ENCODE measurements around the gene RAB44.

The RAB44 gene

DNA sequence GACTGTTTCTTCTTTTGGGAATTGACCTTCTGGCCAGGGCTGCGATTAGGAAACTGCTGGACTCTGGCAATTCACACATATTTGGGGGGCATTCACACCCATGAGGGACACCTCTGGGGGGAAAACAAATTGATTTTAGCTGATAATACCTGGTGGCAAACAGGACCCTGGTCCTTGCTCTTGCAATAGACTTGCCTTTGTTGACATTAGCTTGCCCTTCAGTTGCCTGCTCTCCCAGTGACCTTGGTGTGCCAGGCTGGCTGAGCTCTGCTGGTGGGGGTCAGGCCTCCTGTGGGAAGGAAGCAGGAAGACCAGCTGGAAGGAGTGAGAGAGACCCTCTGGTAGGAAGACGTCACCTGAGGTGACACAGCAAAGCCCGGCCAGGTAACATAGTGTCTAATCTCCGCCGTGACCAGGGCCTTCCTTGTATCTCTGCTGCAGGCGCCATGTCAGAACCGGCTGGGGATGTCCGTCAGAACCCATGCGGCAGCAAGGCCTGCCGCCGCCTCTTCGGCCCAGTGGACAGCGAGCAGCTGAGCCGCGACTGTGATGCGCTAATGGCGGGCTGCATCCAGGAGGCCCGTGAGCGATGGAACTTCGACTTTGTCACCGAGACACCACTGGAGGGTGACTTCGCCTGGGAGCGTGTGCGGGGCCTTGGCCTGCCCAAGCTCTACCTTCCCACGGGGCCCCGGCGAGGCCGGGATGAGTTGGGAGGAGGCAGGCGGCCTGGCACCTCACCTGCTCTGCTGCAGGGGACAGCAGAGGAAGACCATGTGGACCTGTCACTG, 13.8 kb upstream of the RAB44 start:
- H3K36me3 ChIP-seq (ENCODE audit: control insufficient read depth, insufficient read depth, low read length) = peaks cover 10% of the 10 kb centered on the region
- H3K4me1 ChIP-seq (ENCODE audit: control insufficient read depth, insufficient read depth, low read length) = no peaks in the 10 kb centered on the region
- H3K4me3 ChIP-seq (ENCODE audit: low read depth, low read length) = no peak overlapping the region
- peaks cover 9% of the 10 kb centered on the region for H3K27me3 ChIP-seq (ENCODE audit: control insufficient read depth, insufficient read depth, low read length)
- H3K9ac ChIP-seq (ENCODE audit: low read depth, low read length) = no peak overlapping the region
- H3K9me3 ChIP-seq (ENCODE audit: control insufficient read depth, insufficient read depth, low read length) = no peaks in the 10 kb centered on the region

DNA sequence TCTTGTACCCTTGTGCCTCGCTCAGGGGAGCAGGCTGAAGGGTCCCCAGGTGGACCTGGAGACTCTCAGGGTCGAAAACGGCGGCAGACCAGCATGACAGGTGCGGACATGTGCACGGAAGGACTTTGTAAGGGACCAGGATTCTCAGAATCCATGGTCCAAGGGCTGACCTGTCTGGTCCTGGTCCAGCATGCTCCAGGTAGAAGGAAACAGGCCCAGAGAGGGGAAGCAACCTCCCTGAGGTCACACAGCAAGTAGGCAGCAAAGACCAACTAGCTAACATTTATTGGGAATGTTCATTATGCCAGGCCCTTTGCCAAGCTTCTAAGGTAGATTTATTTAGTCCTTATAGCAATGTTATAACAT, 13.2 kb upstream of the RAB44 start:
- no peaks in the 10 kb centered on the region for H3K4me1 ChIP-seq (ENCODE audit: control insufficient read depth, insufficient read depth, low read length)
- H3K27me3 ChIP-seq (ENCODE audit: control insufficient read depth, insufficient read depth, low read length) = peaks cover 4% of the 10 kb centered on the region
- peaks cover 10% of the 10 kb centered on the region for H3K36me3 ChIP-seq (ENCODE audit: control insufficient read depth, insufficient read depth, low read length)
- no peak overlapping the region for H3K4me3 ChIP-seq (ENCODE audit: low read depth, low read length)
- no peak overlapping the region for H3K9ac ChIP-seq (ENCODE audit: low read depth, low read length)
- no peaks in the 10 kb centered on the region for H3K9me3 ChIP-seq (ENCODE audit: control insufficient read depth, insufficient read depth, low read length)

DNA sequence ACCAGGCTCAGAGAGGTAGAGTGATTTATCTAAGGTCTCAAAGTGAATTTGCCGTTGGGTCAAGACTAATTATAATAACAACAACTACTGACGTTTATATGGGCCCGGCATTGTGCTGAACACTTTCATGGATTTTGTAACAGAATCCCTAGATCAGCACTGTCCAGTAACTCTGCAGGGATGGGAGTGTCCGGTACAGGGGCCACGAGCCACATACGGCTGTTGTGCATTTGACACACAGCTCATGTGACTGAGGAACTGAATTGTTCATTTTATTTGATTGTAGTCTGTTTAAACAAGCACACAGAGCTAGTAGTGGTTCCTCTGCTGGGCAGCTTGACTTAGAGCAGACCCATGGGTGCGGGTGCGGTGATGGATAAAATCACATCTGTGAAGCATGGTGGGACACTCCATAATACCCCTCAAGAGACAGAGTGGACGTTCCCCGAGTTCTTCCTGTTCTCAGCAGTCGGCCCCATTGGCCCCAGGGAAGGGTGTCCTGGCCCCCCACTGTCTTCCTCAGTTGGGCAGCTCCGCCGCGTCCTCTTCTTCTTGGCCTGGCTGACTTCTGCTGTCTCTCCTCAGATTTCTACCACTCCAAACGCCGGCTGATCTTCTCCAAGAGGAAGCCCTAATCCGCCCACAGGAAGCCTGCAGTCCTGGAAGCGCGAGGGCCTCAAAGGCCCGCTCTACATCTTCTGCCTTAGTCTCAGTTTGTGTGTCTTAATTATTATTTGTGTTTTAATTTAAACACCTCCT, 12.3 kb upstream of the RAB44 start:
- Histone ChIP-seq H3K4me1 (ENCODE audit: control insufficient read depth, insufficient read depth, low read length) (no peaks in the 10 kb centered on the region), H3K9ac (ENCODE audit: low read depth, low read length) (no peak overlapping the region), H3K4me3 (ENCODE audit: low read depth, low read length) (no peak overlapping the region), H3K27me3 (ENCODE audit: control insufficient read depth, insufficient read depth, low read length) (no peaks in the 10 kb centered on the region), H3K36me3 (ENCODE audit: control insufficient read depth, insufficient read depth, low read length) (peaks cover 10% of the 10 kb centered on the region), H3K9me3 (ENCODE audit: control insufficient read depth, insufficient read depth, low read length) (no peaks in the 10 kb centered on the region)

DNA sequence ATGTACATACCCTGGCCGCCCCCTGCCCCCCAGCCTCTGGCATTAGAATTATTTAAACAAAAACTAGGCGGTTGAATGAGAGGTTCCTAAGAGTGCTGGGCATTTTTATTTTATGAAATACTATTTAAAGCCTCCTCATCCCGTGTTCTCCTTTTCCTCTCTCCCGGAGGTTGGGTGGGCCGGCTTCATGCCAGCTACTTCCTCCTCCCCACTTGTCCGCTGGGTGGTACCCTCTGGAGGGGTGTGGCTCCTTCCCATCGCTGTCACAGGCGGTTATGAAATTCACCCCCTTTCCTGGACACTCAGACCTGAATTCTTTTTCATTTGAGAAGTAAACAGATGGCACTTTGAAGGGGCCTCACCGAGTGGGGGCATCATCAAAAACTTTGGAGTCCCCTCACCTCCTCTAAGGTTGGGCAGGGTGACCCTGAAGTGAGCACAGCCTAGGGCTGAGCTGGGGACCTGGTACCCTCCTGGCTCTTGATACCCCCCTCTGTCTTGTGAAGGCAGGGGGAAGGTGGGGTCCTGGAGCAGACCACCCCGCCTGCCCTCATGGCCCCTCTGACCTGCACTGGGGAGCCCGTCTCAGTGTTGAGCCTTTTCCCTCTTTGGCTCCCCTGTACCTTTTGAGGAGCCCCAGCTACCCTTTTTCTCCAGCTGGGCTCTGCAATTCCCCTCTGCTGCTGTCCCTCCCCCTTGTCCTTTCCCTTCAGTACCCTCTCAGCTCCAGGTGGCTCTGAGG, 11.5 kb upstream of the RAB44 start:
- Histone ChIP-seq H3K36me3 (ENCODE audit: control insufficient read depth, insufficient read depth, low read length) (peaks cover 10% of the 10 kb centered on the region), H3K4me3 (ENCODE audit: low read depth, low read length) (no peak overlapping the region), H3K4me1 (ENCODE audit: control insufficient read depth, insufficient read depth, low read length) (no peaks in the 10 kb centered on the region), H3K9ac (ENCODE audit: low read depth, low read length) (no peak overlapping the region), H3K27me3 (ENCODE audit: control insufficient read depth, insufficient read depth, low read length) (no peaks in the 10 kb centered on the region), H3K9me3 (ENCODE audit: control insufficient read depth, insufficient read depth, low read length) (no peaks in the 10 kb centered on the region)

DNA sequence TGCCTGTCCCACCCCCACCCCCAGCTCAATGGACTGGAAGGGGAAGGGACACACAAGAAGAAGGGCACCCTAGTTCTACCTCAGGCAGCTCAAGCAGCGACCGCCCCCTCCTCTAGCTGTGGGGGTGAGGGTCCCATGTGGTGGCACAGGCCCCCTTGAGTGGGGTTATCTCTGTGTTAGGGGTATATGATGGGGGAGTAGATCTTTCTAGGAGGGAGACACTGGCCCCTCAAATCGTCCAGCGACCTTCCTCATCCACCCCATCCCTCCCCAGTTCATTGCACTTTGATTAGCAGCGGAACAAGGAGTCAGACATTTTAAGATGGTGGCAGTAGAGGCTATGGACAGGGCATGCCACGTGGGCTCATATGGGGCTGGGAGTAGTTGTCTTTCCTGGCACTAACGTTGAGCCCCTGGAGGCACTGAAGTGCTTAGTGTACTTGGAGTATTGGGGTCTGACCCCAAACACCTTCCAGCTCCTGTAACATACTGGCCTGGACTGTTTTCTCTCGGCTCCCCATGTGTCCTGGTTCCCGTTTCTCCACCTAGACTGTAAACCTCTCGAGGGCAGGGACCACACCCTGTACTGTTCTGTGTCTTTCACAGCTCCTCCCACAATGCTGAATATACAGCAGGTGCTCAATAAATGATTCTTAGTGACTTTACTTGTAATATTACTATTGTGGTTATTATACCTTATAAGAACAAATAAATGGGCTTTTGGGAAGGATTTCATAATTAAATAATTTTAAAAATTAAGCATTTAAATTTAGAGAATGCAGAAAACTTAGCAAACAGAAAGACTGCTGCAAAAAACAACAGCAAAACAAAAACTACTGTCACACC, 10.7 kb upstream of the RAB44 start:
- no peak overlapping the region for H3K4me3 ChIP-seq (ENCODE audit: low read depth, low read length)
- H3K9me3 ChIP-seq (ENCODE audit: control insufficient read depth, insufficient read depth, low read length) = no peaks in the 10 kb centered on the region
- H3K27me3 ChIP-seq (ENCODE audit: control insufficient read depth, insufficient read depth, low read length) = no peaks in the 10 kb centered on the region
- H3K9ac ChIP-seq (ENCODE audit: low read depth, low read length) = no peak overlapping the region
- H3K4me1 ChIP-seq (ENCODE audit: control insufficient read depth, insufficient read depth, low read length) = no peaks in the 10 kb centered on the region
- peaks cover 10% of the 10 kb centered on the region for H3K36me3 ChIP-seq (ENCODE audit: control insufficient read depth, insufficient read depth, low read length)

DNA sequence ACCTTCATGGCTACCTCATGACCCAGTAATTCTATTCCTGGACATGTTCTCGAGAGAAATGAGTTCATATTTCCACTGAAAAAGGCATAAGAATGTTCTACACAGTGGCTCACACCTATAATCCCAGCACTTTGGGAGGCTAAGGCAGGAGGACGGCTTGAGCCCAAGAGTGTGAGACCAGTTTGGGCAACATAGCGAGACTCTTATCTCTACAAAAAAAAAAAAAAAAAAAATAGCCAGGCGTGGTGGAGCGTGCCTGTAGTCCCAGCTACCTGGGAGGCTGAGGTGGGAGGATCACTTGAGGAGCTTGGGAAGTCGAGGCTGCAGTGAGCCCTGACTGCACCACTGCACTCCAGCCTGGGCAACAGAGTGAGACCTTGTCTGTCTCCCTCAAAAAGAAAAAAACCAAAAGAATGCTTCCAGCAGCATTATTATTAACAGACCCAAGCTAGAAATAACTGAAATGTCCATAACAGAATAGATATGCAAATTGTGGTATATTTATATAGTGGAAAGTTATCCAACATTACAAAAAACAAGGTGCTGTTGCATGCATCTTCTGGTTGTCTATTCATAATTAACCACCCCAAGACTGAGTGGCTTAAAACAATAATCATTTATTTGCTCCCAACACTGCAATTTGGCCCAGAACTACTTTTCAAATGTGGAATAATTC, 9.4 kb upstream of the RAB44 start:
- Histone ChIP-seq H3K27me3 (ENCODE audit: control insufficient read depth, insufficient read depth, low read length) (no peaks in the 10 kb centered on the region), H3K9ac (ENCODE audit: low read depth, low read length) (no peak overlapping the region), H3K4me3 (ENCODE audit: low read depth, low read length) (no peak overlapping the region), H3K9me3 (ENCODE audit: control insufficient read depth, insufficient read depth, low read length) (no peaks in the 10 kb centered on the region), H3K36me3 (ENCODE audit: control insufficient read depth, insufficient read depth, low read length) (peaks cover 10% of the 10 kb centered on the region), H3K4me1 (ENCODE audit: control insufficient read depth, insufficient read depth, low read length) (no peaks in the 10 kb centered on the region)

DNA sequence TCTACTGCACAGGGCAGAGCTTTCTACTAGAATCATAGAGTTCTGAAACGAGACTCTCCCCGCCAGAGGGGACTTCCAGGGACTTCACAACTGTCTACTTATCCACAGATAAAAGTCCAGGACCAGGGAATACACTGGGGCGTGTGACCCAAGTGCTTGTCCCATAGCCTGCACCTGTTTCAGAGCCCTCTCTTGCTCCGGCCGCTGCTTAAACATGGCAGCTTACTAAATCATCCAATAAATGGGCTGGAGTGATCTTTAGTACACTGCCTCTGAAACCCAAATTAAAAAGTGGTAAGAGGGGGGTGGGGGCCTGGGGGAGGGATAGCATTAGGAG, 8.9 kb upstream of the RAB44 start:
- H3K4me1 ChIP-seq (ENCODE audit: control insufficient read depth, insufficient read depth, low read length) = no peaks in the 10 kb centered on the region
- peaks cover 10% of the 10 kb centered on the region for H3K36me3 ChIP-seq (ENCODE audit: control insufficient read depth, insufficient read depth, low read length)
- no peak overlapping the region for H3K4me3 ChIP-seq (ENCODE audit: low read depth, low read length)
- H3K9ac ChIP-seq (ENCODE audit: low read depth, low read length) = no peak overlapping the region
- no peaks in the 10 kb centered on the region for H3K9me3 ChIP-seq (ENCODE audit: control insufficient read depth, insufficient read depth, low read length)
- H3K27me3 ChIP-seq (ENCODE audit: control insufficient read depth, insufficient read depth, low read length) = no peaks in the 10 kb centered on the region

DNA sequence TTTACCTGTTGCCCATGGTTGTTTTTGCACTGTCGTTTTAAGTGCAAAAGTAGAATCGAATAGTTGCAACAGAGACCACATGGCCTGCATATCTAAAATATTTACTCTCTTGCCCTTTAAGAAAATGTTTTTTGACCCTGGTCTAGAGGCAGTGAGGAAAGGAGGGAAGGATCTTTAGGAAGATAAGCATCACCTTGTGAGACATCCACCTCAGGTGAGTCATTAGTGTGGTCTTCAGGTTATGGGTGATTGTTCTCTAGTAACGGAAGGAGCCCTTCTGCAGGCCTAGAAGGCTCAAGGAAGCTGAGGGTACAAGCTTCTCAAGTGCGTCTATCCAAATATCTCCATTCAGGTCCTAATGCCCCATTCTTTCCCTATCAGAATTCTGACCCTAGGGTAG, 6.6 kb upstream of the RAB44 start:
- Histone ChIP-seq H3K9me3 (ENCODE audit: control insufficient read depth, insufficient read depth, low read length) (no peaks in the 10 kb centered on the region), H3K4me1 (ENCODE audit: control insufficient read depth, insufficient read depth, low read length) (no peaks in the 10 kb centered on the region), H3K4me3 (ENCODE audit: low read depth, low read length) (no peak overlapping the region), H3K27me3 (ENCODE audit: control insufficient read depth, insufficient read depth, low read length) (no peaks in the 10 kb centered on the region), H3K9ac (ENCODE audit: low read depth, low read length) (no peak overlapping the region), H3K36me3 (ENCODE audit: control insufficient read depth, insufficient read depth, low read length) (no peaks in the 10 kb centered on the region)

DNA sequence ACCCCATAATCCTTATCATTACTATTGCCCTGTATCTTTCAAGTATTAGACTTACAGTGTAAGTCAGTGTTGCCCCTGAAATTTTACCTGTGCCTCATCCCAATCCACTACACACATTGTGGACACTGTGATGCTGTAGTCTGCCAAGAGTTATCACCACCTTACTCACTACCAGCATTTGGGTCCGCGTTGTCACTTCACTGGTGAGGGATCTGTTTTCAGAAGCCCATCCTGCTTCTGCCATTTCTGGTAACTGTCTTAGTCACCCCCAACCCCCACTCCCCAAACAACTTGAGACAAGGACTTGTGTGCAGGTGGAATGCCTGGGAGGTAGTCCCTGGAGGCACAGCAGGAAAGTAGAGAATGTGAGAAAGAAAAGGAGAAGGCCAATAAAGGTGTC, 6.0 kb upstream of the RAB44 start:
- Histone ChIP-seq H3K4me1 (ENCODE audit: control insufficient read depth, insufficient read depth, low read length) (no peaks in the 10 kb centered on the region), H3K9ac (ENCODE audit: low read depth, low read length) (no peak overlapping the region), H3K4me3 (ENCODE audit: low read depth, low read length) (no peak overlapping the region)

DNA sequence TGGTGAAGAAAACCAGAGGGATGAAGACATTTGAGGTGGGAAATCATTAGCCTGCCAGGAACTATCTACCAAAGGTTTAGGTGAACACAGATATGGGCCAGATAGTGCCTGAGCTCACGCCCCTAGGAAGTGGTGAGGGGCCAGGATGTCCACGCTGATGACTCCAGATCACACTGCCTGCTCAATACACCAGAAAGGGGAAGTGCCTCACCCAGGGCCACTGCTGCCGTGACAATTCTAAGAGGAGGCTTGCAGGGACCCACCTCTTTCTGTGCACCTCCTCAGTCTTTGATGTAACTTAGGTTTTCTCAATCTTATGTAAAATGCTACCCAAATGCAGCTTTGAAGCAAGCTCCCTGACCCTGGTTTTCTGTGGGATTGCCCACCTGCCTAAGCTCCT, 5.4 kb upstream of the RAB44 start:
- Histone ChIP-seq H3K9me3 (ENCODE audit: control insufficient read depth, insufficient read depth, low read length) (no peaks in the 10 kb centered on the region), H3K36me3 (ENCODE audit: control insufficient read depth, insufficient read depth, low read length) (no peaks in the 10 kb centered on the region), H3K4me1 (ENCODE audit: control insufficient read depth, insufficient read depth, low read length) (no peaks in the 10 kb centered on the region), H3K4me3 (ENCODE audit: low read depth, low read length) (no peak overlapping the region), H3K9ac (ENCODE audit: low read depth, low read length) (no peak overlapping the region), H3K27me3 (ENCODE audit: control insufficient read depth, insufficient read depth, low read length) (no peaks in the 10 kb centered on the region)

More for the DNA sequence above, 6.0 kb upstream of the RAB44 start:
- no peaks in the 10 kb centered on the region for H3K9me3 ChIP-seq (ENCODE audit: control insufficient read depth, insufficient read depth, low read length)
- no peaks in the 10 kb centered on the region for H3K27me3 ChIP-seq (ENCODE audit: control insufficient read depth, insufficient read depth, low read length)
- H3K36me3 ChIP-seq (ENCODE audit: control insufficient read depth, insufficient read depth, low read length) = no peaks in the 10 kb centered on the region

Measured in iPS-15b (cell line).